BE2C (cell line): ENCODE results near the gene STS.

Source experiments
- DNase-seq: peaks from one replicate; pipeline ENCODE4 v3.0.0-alpha.2; 2020
- H3K27me3 ChIP-seq: fragments of 250-450 bp; sonication (Bioruptor Pico); 2 replicates; pipeline ENCODE4 v1.5.1; 2020; ENCODE audit warnings: mild to moderate bottlenecking
- H3K36me3 ChIP-seq: fragments of 250-450 bp; sonication (Bioruptor Pico); 2 replicates; pipeline ENCODE4 v1.5.1; 2020; ENCODE audit warnings: mild to moderate bottlenecking
- H3K4me1 ChIP-seq: fragments of 250-450 bp; sonication (Bioruptor Pico); 2 replicates; pipeline ENCODE4 v1.5.1; 2020
- H3K4me3 ChIP-seq: 2 replicates; pipeline ENCODE4 v1.5.1; 2011; ENCODE audit warnings: low read depth, low read length
- H3K9me3 ChIP-seq: fragments of 250-450 bp; sonication (Bioruptor Pico); 2 replicates; pipeline ENCODE4 v1.5.1; 2020
- CTCF ChIP-seq: IDR thresholded peaks from 2 replicates; pipeline ENCODE4 v1.5.1; 2012; ENCODE audit warnings: mild to moderate bottlenecking, low read depth, low read length

Gene STS

GRCh38 chrX:7117587-7117986 lies 29.9 kb upstream of the STS start:
- no peak for TF ChIP-seq CTCF
- H3K9me3 ChIP-seq: no peaks in the 10 kb centered on the region
- H3K4me3 ChIP-seq: no peak overlapping the region
- H3K27me3 ChIP-seq: no peaks in the 10 kb centered on the region
- H3K36me3 ChIP-seq: no peaks in the 10 kb centered on the region
- no peaks in the 10 kb centered on the region for H3K4me1 ChIP-seq
- no peak for DNase-seq

GRCh38 chrX:7119950-7120877 lies 27.3 kb upstream of the STS start:
- Histone ChIP-seq H3K36me3 (no peaks in the 10 kb centered on the region), H3K4me3 (no peak overlapping the region), H3K27me3 (no peaks in the 10 kb centered on the region), H3K4me1 (no peaks in the 10 kb centered on the region), H3K9me3 (no peaks in the 10 kb centered on the region)
- DNase-seq: no peak
- TF ChIP-seq CTCF: no peak

GRCh38 chrX:7120878-7121219 lies 26.7 kb upstream of the STS start:
- no peak for TF ChIP-seq CTCF
- H3K27me3 ChIP-seq: no peaks in the 10 kb centered on the region
- no peaks in the 10 kb centered on the region for H3K4me1 ChIP-seq
- H3K4me3 ChIP-seq: no peak overlapping the region
- H3K36me3 ChIP-seq: no peaks in the 10 kb centered on the region
- no peak for DNase-seq
- H3K9me3 ChIP-seq: no peaks in the 10 kb centered on the region

GRCh38 chrX:7127056-7127455 lies 20.5 kb upstream of the STS start:
- no peaks in the 10 kb centered on the region for H3K27me3 ChIP-seq
- H3K36me3 ChIP-seq: no peaks in the 10 kb centered on the region
- H3K4me1 ChIP-seq: no peaks in the 10 kb centered on the region
- H3K4me3 ChIP-seq: no peak overlapping the region
- no peaks in the 10 kb centered on the region for H3K9me3 ChIP-seq
- TF ChIP-seq CTCF: no peak
- DNase-seq: no peak

GRCh38 chrX:7131621-7132020 lies 15.9 kb upstream of the STS start:
- H3K9me3 ChIP-seq: no peaks in the 10 kb centered on the region

More at GRCh38 chrX:7131621-7132020, 15.9 kb upstream of the STS start:
- no peak for TF ChIP-seq CTCF
- Histone ChIP-seq H3K4me1 (no peaks in the 10 kb centered on the region), H3K36me3 (no peaks in the 10 kb centered on the region), H3K4me3 (no peak overlapping the region), H3K27me3 (no peaks in the 10 kb centered on the region)
- no peak for DNase-seq
